Measurements from ENCODE around the gene IMP4.

DNA sequence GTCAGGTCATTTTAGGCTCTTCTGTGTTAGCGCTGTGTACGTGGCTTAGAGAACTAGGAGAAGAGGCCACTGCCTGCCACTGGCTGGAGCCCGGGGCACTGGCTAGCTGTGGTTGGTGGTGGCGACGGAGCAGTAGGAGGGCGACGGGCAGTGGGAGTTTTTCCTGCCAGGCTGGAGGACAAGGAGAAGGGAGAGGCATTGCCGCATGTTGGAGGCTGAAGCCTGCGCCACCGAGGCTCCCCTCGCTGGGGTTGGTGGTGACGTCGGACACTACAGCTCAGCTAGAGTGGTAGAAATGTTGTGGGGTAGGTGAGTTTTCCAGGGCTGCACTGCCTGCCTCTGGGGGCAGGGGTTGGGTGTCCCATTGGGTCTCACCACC, 41.7 kb upstream of the IMP4 start:
- TF ChIP-seq CTCF (IDR thresholded peaks at IDR 0.05; ENCODE audit: low read depth, low read length), result no peak
- no peak for TF ChIP-seq EZH2phosphoT487 (IDR thresholded peaks at IDR 0.05; ENCODE audit: low read depth)
